ENCODE results near the gene PSMD9.
"Not testable (repeated sequence)": the region's sequence is repeated elsewhere in the genome, so short reads cannot be mapped to it uniquely, and the experiment has no call there.

The PSMD9 gene

GRCh38 chr12:121894633-121895032, 6.0 kb downstream of the PSMD9 start:
- Mint-ChIP-seq H3K27ac (peak overlapping the region; percentile 77), H3K27me3 (no peaks in the 10 kb centered on the region), H3K36me3 (peaks cover 13% of the 10 kb centered on the region), H3K4me1 (peaks cover 28% of the 10 kb centered on the region), H3K4me3 (no peak overlapping the region), H3K9me3 (no peaks in the 10 kb centered on the region)

- peaks cover 17% of the 10 kb centered on the region for H3K4me1 Mint-ChIP-seq
- H3K27me3 Mint-ChIP-seq = no peaks in the 10 kb centered on the region
- H3K9me3 Mint-ChIP-seq = no peaks in the 10 kb centered on the region
- H3K27ac Mint-ChIP-seq = no peak overlapping the region
- no peak overlapping the region for H3K4me3 Mint-ChIP-seq
- H3K36me3 Mint-ChIP-seq = peaks cover 11% of the 10 kb centered on the region
Observed at GRCh38 chr12:121898287-121898686, 9.7 kb downstream of the PSMD9 start.

DNA sequence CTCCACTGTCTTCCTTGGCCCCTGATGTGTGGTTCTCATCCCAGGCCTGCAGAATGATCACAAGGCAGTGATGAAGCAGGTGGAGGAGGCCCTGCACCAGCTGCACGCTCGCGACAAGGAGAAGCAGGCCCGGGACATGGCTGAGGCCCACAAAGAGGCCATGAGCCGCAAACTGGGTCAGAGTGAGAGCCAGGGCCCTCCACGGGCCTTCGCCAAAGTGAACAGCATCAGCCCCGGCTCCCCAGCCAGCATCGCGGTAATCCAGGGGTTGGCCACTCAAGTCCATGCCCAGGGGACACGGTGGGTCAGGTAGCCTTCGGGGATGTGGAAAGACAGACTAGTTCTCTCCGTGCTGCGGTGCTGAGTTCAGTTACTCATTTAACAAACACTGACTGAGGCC, 11.0 kb downstream of the PSMD9 start:
- Mint-ChIP-seq H3K9me3 (no peaks in the 10 kb centered on the region), H3K27me3 (no peaks in the 10 kb centered on the region), H3K36me3 (peaks cover 6% of the 10 kb centered on the region), H3K4me3 (no peak overlapping the region), H3K27ac (no peak overlapping the region), H3K4me1 (peaks cover 4% of the 10 kb centered on the region)

- H3K27me3 Mint-ChIP-seq = no peaks in the 10 kb centered on the region
- peaks cover 5% of the 10 kb centered on the region for H3K4me1 Mint-ChIP-seq
- no peak overlapping the region for H3K27ac Mint-ChIP-seq
- H3K4me3 Mint-ChIP-seq = no peak overlapping the region
- H3K9me3 Mint-ChIP-seq = no peaks in the 10 kb centered on the region
- H3K36me3 Mint-ChIP-seq = no peaks in the 10 kb centered on the region
Observed at GRCh38 chr12:121903202-121903601, 14.6 kb downstream of the PSMD9 start.

- H3K4me1 Mint-ChIP-seq = peaks cover 11% of the 10 kb centered on the region
- no peak overlapping the region for H3K4me3 Mint-ChIP-seq
- no peaks in the 10 kb centered on the region for H3K27me3 Mint-ChIP-seq
- H3K27ac Mint-ChIP-seq = no peak overlapping the region
- no peaks in the 10 kb centered on the region for H3K9me3 Mint-ChIP-seq
- peaks cover 9% of the 10 kb centered on the region for H3K36me3 Mint-ChIP-seq
Observed at GRCh38 chr12:121905746-121906145, 17.2 kb downstream of the PSMD9 start.

DNA sequence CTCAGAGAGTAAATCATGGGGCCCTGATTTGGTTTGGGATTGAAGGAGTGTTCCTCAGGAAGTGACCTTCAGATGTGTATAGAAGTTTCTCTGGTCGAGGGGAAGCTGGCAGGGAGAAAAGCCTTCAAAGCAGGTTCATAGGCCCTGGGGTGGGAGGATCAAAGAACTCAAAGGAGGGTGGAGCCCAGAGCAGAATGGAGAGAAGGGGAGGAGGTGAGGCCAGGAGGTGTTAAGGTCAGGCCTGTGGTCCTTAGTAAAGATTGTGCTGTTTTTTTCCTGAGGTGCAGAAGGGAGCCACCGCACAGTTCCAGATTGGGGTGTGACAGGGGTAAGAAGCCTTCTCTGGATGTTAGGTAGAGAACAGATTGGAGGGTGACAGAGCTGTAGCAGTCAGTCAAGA, 20.1 kb downstream of the PSMD9 start:
- Mint-ChIP-seq H3K4me3 (no peak overlapping the region), H3K9me3 (no peaks in the 10 kb centered on the region), H3K36me3 (peaks cover 16% of the 10 kb centered on the region), H3K27me3 (no peaks in the 10 kb centered on the region), H3K4me1 (peaks cover 16% of the 10 kb centered on the region), H3K27ac (no peak overlapping the region)

GRCh38 chr12:121911824-121912585, 23.4 kb downstream of the PSMD9 start:
- H3K36me3 Mint-ChIP-seq = peaks cover 16% of the 10 kb centered on the region
- no peaks in the 10 kb centered on the region for H3K27me3 Mint-ChIP-seq
- H3K4me3 Mint-ChIP-seq = no peak overlapping the region
- no peaks in the 10 kb centered on the region for H3K9me3 Mint-ChIP-seq
- H3K27ac Mint-ChIP-seq = peak overlapping the region; percentile 31
- peaks cover 16% of the 10 kb centered on the region for H3K4me1 Mint-ChIP-seq

DNA sequence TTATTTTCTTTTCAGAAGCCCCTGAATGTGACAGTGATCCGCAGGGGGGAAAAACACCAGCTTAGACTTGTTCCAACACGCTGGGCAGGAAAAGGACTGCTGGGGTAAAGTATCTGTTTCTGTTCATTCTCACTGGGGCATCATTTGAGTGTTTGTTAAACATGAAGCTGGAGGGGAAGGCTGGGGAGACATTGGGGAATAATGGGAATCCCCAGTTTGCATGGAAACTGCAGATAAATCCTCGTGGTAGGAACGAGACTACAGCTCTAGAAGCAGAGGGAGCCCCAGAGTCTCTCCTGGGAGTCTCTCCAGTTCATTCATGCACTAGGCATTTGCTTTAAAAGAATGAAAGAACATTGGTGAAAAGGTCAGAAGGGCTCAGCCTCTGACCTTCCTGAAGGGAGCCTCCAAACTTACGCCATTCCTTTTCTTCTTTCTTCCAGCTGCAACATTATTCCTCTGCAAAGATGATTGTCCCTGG, 27.3 kb downstream of the PSMD9 start:
- Mint-ChIP-seq H3K27me3 (no peaks in the 10 kb centered on the region), H3K4me3 (no peak overlapping the region), H3K27ac (no peak overlapping the region), H3K36me3 (peaks cover 8% of the 10 kb centered on the region), H3K9me3 (no peaks in the 10 kb centered on the region), H3K4me1 (peaks cover 17% of the 10 kb centered on the region)

GRCh38 chr12:121916719-121917118, 28.1 kb downstream of the PSMD9 start:
- Mint-ChIP-seq H3K4me1 (peaks cover 17% of the 10 kb centered on the region), H3K9me3 (no peaks in the 10 kb centered on the region), H3K27ac (peak overlapping the region; percentile 92), H3K27me3 (no peaks in the 10 kb centered on the region), H3K4me3 (no peak overlapping the region), H3K36me3 (peaks cover 5% of the 10 kb centered on the region)

DNA sequence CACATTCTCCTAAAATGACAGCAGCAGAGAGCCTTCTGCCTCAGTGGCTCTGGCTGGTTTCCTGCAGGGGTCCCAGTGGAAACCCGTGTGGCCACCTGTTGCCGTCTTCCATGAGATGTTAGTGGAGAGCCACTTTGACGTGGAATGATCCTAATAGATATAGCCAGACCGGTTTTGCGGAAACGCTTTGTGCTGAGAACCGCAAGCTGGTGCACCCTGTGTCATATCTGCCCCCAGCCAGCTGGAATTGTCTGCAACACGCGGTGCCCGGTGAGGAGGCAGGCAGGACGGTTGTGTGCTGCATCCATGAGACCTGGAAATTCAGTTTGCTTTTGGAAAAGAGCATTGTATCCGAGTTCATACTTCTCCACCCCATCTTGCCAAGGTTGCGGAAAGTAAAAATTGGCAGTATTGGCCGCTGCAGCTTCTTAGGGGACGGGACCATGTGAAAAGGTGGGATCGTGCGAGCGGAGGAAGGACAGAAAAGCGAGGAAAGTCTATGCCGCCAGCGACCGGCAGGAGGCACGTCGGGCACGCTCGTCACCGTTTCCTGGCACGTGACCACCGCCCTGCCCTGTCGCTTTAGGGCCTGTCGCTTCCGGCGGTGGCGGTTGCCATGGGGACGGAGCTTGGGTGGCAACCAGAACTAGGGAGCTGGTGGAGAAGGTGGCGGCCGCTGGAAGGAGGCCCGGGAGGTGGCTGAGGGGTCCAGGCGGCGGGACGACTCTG, 29.5 kb downstream of the PSMD9 start, which contains the start of gene CFAP251:
TSS of gene CFAP251 (plus strand) at position 643 of the 729 bp plus-strand sequence. CDS start 2,714 bp downstream, outside the sequence.
- Mint-ChIP-seq H3K27ac (peak within 1 kb of the TSS; percentile 92), H3K4me1 (peaks cover 13% of the 10 kb centered on the region), H3K36me3 (peaks cover 2% of the 10 kb centered on the region), H3K27me3 (no peaks in the 10 kb centered on the region), H3K9me3 (no peaks in the 10 kb centered on the region), H3K4me3 (peak within 1 kb of the TSS; percentile 88)

GRCh38 chr12:121918679-121919038, 30.1 kb downstream of the PSMD9 start:
- Mint-ChIP-seq H3K36me3 (peaks cover 2% of the 10 kb centered on the region), H3K27me3 (no peaks in the 10 kb centered on the region), H3K4me1 (peaks cover 13% of the 10 kb centered on the region), H3K27ac (no peak overlapping the region), H3K9me3 (no peaks in the 10 kb centered on the region), H3K4me3 (peak overlapping the region; percentile 88)

GRCh38 chr12:121921066-121921465, 32.5 kb downstream of the PSMD9 start:
- no peak overlapping the region for H3K27ac Mint-ChIP-seq
- no peaks in the 10 kb centered on the region for H3K27me3 Mint-ChIP-seq
- no peak overlapping the region for H3K4me3 Mint-ChIP-seq
- peaks cover 2% of the 10 kb centered on the region for H3K36me3 Mint-ChIP-seq
- H3K4me1 Mint-ChIP-seq = peaks cover 13% of the 10 kb centered on the region
- no peaks in the 10 kb centered on the region for H3K9me3 Mint-ChIP-seq

GRCh38 chr12:121925358-121925695, 36.7 kb downstream of the PSMD9 start:
- H3K9me3 Mint-ChIP-seq = no peaks in the 10 kb centered on the region
- no peak overlapping the region for H3K4me3 Mint-ChIP-seq
- no peaks in the 10 kb centered on the region for H3K27me3 Mint-ChIP-seq
- H3K4me1 Mint-ChIP-seq = no peaks in the 10 kb centered on the region
- no peak overlapping the region for H3K27ac Mint-ChIP-seq
- H3K36me3 Mint-ChIP-seq = no peaks in the 10 kb centered on the region

- H3K4me3 Mint-ChIP-seq = no peak overlapping the region
- H3K9me3 Mint-ChIP-seq = no peaks in the 10 kb centered on the region
- no peaks in the 10 kb centered on the region for H3K4me1 Mint-ChIP-seq
- no peaks in the 10 kb centered on the region for H3K27me3 Mint-ChIP-seq
- H3K36me3 Mint-ChIP-seq = no peaks in the 10 kb centered on the region
- H3K27ac Mint-ChIP-seq = no peak overlapping the region
Observed at GRCh38 chr12:121926874-121927706, 38.5 kb downstream of the PSMD9 start.

GRCh38 chr12:121927813-121928212, 39.2 kb downstream of the PSMD9 start:
- Mint-ChIP-seq H3K27ac (no peak overlapping the region), H3K36me3 (no peaks in the 10 kb centered on the region), H3K4me3 (no peak overlapping the region), H3K9me3 (no peaks in the 10 kb centered on the region), H3K27me3 (no peaks in the 10 kb centered on the region), H3K4me1 (no peaks in the 10 kb centered on the region)

- not testable (repeated sequence) for H3K4me3 Mint-ChIP-seq, H3K9me3 Mint-ChIP-seq, H3K36me3 Mint-ChIP-seq, H3K27me3 Mint-ChIP-seq, H3K4me1 Mint-ChIP-seq, H3K27ac Mint-ChIP-seq
Observed at GRCh38 chr12:121929545-121929944, 41.0 kb downstream of the PSMD9 start.
